ENCODE results near the gene OTULINL. TPM values are rescaled to one million over a fixed set of nuclear protein-coding genes. Genes with fewer than 3 reads are reported as not detected.

Gene OTULINL
- total and polyA plus RNA-seq, 2 of the 8 experiments (the other 6 are each of a cell fraction or from before 2014, with no cell fraction given) = 3.1 to 8.3 TPM

GRCh38 chr5:14581106-14581890, at the start of gene OTULINL (continued):
- TF ChIP-seq SUZ12 (IDR thresholded peaks at IDR 0.05; ENCODE audit: low read length) (peak; percentile 43; the same call in 1 of the 2 replicates), NANOG (IDR thresholded peaks at IDR 0.05; ENCODE audit: insufficient read depth, low read depth, low read length, poor library complexity, severe bottlenecking) (no peak), RXRA (IDR thresholded peaks at IDR 0.05; ENCODE audit: insufficient read depth, low read depth, low read length) (no peak), CREB1 (IDR thresholded peaks at IDR 0.05) (no peak; the same call in 1 of the 2 replicates), SP1 (IDR thresholded peaks at IDR 0.05; ENCODE audit: low read depth, low read length) (peak; percentile 56; the same call in 1 of the 2 replicates)

Measured in H1 (cell line).